ENCODE results near the gene ASPG.
"Not testable (repeated sequence)": the region's sequence is repeated elsewhere in the genome, so short reads cannot be mapped to it uniquely, and the experiment has no call there.

ASPG gene

GRCh38 chr14:104149617-104150135, 64.2 kb downstream of the ASPG start:
- DNase-seq = peak in 1 of 2 experiments; percentile 27

- no peak for DNase-seq
Measured at GRCh38 chr14:104150136-104151025, 64.9 kb downstream of the ASPG start.

- DNase-seq = no peak
Measured at GRCh38 chr14:104151026-104151381, 65.5 kb downstream of the ASPG start.

- DNase-seq = no peak
Measured at GRCh38 chr14:104151566-104152245, 66.2 kb downstream of the ASPG start.

GRCh38 chr14:104152246-104152575, 66.7 kb downstream of the ASPG start:
- no peak for DNase-seq

DNA sequence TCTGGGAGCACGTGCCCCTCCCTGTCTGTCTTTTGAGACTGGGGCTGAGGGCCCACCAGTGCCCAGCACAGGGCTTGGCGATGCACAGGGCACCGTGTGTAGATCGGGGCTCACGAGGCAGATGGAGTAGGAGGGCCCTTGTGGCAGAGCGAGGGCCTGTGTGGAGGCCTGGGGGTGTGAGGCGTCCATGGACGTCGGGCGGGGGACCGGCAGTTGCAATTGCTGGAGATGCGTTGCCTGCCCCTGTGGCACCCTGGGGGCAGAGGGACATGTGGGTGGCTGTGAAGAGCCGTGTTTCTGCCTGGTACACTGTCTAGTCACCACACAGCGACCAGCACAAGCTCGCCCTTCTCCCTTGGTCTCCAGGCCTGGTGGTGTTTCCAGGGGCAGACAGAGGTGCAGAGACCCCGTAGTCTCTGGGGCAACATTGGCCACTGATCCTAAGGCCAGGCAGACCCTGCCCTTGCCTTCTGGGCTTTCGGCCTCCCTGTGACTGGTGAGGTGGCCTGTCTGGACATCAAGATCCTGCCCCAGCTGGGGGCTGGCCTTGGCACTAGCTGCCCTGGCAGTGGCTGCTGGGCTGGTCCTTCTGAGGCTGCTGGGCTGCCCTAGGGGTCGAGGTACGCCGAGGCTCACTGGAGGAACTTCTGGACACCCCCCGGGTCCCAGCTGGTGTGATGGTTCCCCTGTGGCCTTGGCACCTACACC, 67.3 kb downstream of the ASPG start:
- DNase-seq = no peak

GRCh38 chr14:104153394-104153755, 67.9 kb downstream of the ASPG start:
- not testable (repeated sequence) for DNase-seq

GRCh38 chr14:104154246-104154645, 68.7 kb downstream of the ASPG start:
- DNase-seq = no peak

DNA sequence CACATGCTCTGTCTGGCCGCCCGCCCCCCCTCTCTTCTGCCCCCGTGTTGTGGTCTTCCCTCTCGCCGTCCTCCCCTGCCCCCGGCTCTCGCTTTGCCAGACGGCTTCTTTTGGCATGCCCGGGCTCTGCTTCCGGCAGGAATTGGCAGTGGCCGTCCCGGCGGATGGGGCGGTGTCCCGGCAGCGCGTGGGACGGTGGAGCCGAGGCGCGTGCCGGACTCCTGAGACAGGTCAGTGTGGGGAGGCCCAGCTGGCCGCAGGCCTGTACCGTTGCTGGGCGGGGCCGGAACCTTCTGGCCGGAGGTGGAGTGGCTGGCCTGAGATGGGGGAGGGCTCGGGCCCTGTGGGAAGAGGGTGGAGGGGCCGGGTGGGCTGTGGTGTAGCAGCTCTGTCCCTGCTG, 70.0 kb downstream of the ASPG start:
- no peak for DNase-seq

DNA sequence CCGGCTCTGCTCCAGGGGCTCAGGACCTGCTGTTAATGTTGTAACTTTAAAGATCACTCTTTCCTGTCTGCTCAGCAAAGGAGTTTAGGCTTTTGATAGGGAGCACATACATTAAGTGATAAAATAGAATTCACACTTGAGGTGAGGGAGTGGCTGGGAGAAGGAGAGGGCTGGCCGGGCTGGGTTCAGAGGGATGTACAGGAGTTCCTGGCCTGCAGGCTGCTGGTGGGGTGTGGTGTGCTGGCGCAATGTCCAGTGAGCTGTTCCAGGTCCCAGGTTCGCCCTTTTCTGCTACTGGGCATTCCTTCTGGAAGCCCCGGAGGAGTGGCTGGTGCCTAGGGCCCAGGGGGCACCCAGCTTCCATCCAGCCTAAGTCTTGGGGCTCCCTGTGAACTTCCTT, 70.6 kb downstream of the ASPG start:
- DNase-seq = no peak

DNA sequence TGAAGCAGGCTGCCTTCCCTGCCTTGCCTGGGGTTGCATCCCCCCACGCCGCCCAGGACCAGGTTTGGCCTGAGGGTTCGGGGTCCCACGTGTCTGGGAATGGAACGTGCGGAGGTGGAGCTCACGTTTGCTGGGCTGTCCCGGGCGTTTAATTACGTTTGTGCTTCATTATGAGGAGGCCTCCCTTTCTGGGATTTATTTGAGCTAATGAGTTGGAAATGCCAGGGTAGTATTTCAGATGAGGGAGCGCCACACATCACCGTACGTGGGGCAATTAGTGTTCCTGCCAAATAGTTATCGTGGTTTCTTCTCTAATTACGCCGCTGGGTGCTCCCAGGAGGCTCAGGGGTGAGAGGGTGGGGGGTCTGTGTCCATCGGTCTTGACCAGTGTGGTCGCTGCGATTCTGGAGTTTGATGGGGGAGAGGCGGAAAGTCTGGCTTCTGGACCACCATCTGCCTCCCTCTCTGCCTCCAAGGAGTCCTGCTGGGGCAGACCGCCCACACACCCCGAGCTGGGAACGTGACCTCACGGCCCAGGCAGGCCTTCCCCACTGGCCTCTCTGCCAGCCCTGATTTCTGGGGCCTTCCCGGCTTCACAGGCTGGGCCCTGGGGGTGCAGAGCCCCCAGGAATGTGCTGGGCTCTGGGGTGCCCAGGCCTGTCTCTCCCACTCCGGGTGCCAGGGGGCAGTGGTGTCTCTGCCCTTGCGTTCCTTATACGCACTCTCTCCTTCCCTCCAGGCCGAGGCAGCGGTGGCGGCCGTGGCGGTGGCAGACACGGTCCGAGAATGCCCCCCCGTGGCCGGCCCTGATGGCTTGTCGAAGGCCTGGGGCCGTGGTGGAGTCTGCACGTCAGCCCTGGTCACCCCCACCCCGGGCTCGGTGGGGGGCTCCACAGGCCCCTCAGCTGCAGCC, 71.8 kb downstream of the ASPG start:
- peak in 1 of 2 experiments; percentile 14 for DNase-seq

DNA sequence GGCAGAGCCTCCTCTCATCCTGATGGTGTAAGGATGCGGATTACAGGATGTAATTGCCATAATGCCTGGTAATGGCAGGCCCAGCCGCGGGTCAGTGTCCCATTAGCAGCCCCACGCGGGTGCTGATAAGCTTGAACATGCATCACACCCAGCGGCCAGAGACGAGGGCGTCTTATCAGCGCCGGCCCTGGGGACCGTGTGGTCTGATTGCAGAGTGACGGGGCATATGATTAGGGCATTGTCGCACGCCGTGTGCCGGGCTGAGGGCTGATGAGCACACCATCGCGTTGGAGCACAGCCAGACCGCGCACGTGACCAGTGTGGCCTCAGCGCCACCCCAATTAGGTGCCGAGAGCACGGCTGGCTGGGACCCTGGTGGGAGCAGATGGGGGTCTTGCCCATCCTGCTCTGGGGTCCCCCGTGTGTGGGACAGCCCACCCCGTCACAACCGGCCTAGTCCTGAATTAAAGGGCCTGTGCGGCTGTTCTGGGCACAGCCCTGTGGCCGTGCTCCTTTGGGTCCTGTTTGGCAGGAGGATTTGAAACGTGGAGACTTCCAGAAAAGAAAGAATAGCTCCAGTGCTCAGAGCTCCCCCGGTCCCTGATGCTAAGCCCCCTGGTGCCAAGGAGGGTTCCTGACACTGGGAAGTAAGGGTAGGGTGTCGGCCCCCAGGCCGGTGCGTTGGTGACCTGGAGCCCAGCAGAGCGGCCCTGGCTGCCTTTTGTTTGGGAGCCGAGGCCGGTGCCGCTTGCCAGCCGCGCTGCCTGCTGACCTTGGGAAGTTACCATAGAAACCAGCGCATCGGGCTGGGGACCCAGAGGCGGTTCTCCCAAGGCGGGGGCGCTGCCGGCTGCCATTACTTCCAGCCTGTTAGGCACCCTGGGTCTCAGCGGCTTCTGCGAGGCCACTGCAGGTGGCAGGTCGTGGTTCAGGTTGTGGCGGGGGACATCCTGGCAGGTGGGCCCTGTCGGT, 73.6 kb downstream of the ASPG start:
- no peak for DNase-seq

GRCh38 chr14:104159990-104160389, 74.5 kb downstream of the ASPG start:
- no peak for DNase-seq

DNA sequence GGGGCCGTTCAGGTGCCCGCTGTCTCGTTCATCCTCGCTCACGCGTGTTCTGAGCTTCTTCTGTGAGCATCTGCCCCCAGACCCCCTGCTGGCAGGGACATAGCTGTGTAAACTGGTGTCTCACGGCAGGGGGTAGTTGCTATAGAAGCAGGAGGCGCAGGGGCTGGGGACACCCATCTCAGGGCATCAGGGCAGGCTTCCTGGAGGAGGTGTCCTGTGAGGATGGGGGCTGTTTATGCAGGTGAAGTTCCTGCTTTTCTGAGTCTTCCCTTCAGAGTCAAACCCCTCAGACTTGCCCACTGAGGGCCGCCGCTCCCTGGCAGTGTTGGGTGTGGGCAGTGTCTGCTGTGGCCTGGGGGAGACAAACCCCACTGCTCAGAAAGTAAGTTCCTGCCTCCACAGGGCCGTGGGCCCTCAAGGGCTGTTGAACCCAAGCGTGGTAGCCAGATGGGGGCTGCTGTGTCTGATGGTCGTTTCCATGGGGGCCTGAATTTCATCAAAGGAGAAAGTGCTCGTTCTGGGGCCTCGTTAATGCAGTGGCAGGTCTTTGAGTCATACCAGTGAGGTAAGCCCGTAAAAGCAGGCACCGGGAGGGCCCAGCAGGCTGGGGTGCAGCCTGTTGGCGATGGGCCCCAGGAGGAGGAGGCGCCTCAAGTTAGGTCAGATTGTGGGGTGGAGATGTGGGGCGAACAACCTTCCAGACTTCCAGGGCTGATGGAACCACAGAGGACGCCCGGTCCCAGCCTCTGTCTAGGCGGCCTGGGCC, 76.3 kb downstream of the ASPG start:
- no peak for DNase-seq

GRCh38 chr14:104162495-104162894, 77.0 kb downstream of the ASPG start:
- DNase-seq = no peak

DNA sequence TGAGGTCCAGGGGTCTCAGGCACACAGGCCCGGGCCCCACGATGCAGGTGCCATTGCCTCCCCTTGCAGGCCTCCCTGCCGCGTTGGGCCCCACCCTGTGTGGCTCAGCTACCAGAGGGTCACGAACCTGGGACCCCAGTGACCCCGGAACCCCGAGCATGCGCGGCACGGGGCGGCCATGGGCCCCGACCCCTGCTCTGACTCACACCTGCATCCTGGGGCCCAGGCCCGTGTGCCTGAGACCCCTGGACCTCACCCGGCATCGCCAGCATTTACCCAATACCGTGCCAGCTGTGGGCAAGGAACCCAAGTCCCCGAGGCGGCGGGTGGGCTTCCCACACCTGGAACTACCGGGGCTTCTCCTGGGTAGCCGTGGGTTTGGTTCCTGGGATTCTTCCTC, 78.0 kb downstream of the ASPG start:
- no peak for DNase-seq

DNA sequence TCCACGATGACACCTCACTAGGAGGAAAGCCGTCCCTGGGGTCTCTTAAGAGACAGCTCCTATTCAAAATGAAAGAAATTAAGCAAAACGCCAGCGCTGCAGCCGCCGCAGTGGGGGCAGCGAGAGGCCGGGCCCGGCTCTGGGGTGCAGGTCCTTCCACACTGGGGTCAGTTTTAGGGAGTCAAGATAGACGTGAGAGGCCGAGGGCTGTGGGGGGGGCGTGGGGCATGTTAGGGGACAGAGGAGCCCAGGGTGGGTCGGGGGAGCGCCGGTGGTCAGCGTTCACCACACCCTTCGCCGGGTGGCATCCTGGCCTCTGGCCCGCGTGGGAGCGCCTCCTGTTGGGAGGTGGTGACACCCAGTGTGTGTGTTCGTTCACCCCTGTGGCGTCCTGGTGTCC, 78.5 kb downstream of the ASPG start:
- DNase-seq = no peak

GRCh38 chr14:104164512-104164911, 79.0 kb downstream of the ASPG start:
- DNase-seq = no peak

Measured in Kasumi-1 (cell line).